WTC11 (cell line): Measurements from ENCODE around the gene KCNIP4. TPM values are rescaled to one million over a fixed set of nuclear protein-coding genes. Genes with fewer than 3 reads are reported as not detected.

Experiments used
- ATAC-seq: fragments of 200-7000 bp; cut with Tn5 transposase; 2 replicates; pipeline ENCODE4 v1.10.0; 2021; ENCODE audit warnings: mild to moderate bottlenecking, moderate library complexity
- CTCF ChIA-PET: fragments of 300-600 bp; sonication (Branson Sonifier 250); formaldehyde crosslinking; loops from one replicate; lab custom pipeline; 2021; ENCODE audit warnings: antibody characterized with exemption; lab: Charles Lee
- POLR2A ChIA-PET: fragments of 350-600 bp; sonication (Branson Sonifier 250); formaldehyde crosslinking; loops from one replicate; lab custom pipeline; 2021; ENCODE audit warnings: antibody characterized with exemption; lab: Charles Lee
- DNase-seq: peaks from one replicate; pipeline ENCODE4 v3.0.0; 2021; ENCODE audit warnings: low spot score
- H3K27ac Mint-ChIP-seq: 2 replicates; pipeline ENCODE4 v1.8.0; 2021; ENCODE audit warnings: mixed read lengths
- H3K27me3 Mint-ChIP-seq: 2 replicates; pipeline ENCODE4 v1.8.0; 2021; ENCODE audit warnings: low read depth, mild to moderate bottlenecking, moderate library complexity, mixed read lengths
- H3K36me3 Mint-ChIP-seq: 2 replicates; pipeline ENCODE4 v1.8.0; 2021; ENCODE audit warnings: mixed read lengths
- H3K4me1 Mint-ChIP-seq: 2 replicates; pipeline ENCODE4 v1.8.0; 2022; ENCODE audit warnings: mixed read lengths
- H3K4me3 Mint-ChIP-seq: 2 replicates; pipeline ENCODE4 v1.8.0; 2021; ENCODE audit warnings: mild to moderate bottlenecking, moderate library complexity, mixed read lengths
- H3K9me3 Mint-ChIP-seq: 2 replicates; pipeline ENCODE4 v1.8.0; 2021; ENCODE audit warnings: mixed read lengths
- ATF2 ChIP-seq: sonication (generic); formaldehyde crosslinking; IDR thresholded peaks from 2 replicates; pipeline ENCODE4 v1.8.1; 2022; ENCODE audit warnings: low read depth, missing genetic modification reagents, borderline replicate concordance
- CTCF ChIP-seq: fragments of 200-600 bp; IDR thresholded peaks from 2 replicates; pipeline ENCODE4 v1.8.0; 2022; ENCODE audit warnings: antibody characterized with exemption
- EMX1 ChIP-seq: fragments of 250-450 bp; sonication (Bioruptor Pico); IDR thresholded peaks from 2 replicates; pipeline ENCODE4 v1.8.0; 2021; ENCODE audit warnings: mild to moderate bottlenecking
- ETV6 ChIP-seq: sonication (generic); formaldehyde crosslinking; IDR thresholded peaks from 2 replicates; pipeline ENCODE4 v1.8.1; 2022; ENCODE audit warnings: mild to moderate bottlenecking, missing genetic modification reagents
- FOXJ3 ChIP-seq: sonication (generic); formaldehyde crosslinking; IDR thresholded peaks from 2 replicates; pipeline ENCODE4 v1.9.0; 2021; ENCODE audit warnings: missing genetic modification reagents, mild to moderate bottlenecking, borderline replicate concordance
- GABPB1 ChIP-seq: sonication (generic); formaldehyde crosslinking; IDR thresholded peaks from 2 replicates; pipeline ENCODE4 v1.8.1; 2023; ENCODE audit warnings: mild to moderate bottlenecking, missing genetic modification reagents
- HMGXB4 ChIP-seq: sonication (generic); formaldehyde crosslinking; IDR thresholded peaks from 2 replicates; pipeline ENCODE4 v1.8.1; 2023; ENCODE audit warnings: mild to moderate bottlenecking, moderate library complexity, missing genetic modification reagents
- NR1H2 ChIP-seq: sonication (generic); formaldehyde crosslinking; IDR thresholded peaks from 2 replicates; pipeline ENCODE4 v1.9.0; 2021; ENCODE audit warnings: mild to moderate bottlenecking, moderate library complexity, missing genetic modification reagents
- OVOL2 ChIP-seq: fragments of 250-450 bp; sonication (Bioruptor Pico); IDR thresholded peaks from 2 replicates; pipeline ENCODE4 v1.9.0; 2021; ENCODE audit warnings: mild to moderate bottlenecking, borderline replicate concordance
- PREB ChIP-seq: sonication (generic); formaldehyde crosslinking; IDR thresholded peaks from 2 replicates; pipeline ENCODE4 v1.8.1; 2022; ENCODE audit warnings: mild to moderate bottlenecking, missing genetic modification reagents, moderate library complexity, borderline replicate concordance
- PRRX2 ChIP-seq: fragments of 250-450 bp; sonication (Bioruptor Pico); IDR thresholded peaks from 2 replicates; pipeline ENCODE4 v1.8.0; 2021; ENCODE audit warnings: mild to moderate bottlenecking
- RORB ChIP-seq: fragments of 250-450 bp; sonication (Bioruptor Pico); IDR thresholded peaks from 2 replicates; pipeline ENCODE4 v1.9.0; 2021; ENCODE audit warnings: mild to moderate bottlenecking
- STAT6 ChIP-seq: sonication (generic); formaldehyde crosslinking; conservative IDR thresholded peaks from 2 replicates; pipeline ENCODE4 v1.8.1; 2023; ENCODE audit warnings: mild to moderate bottlenecking, low read depth, missing genetic modification reagents, moderate library complexity
- TEAD4 ChIP-seq: sonication (generic); formaldehyde crosslinking; IDR thresholded peaks from 2 replicates; pipeline ENCODE4 v1.8.0; 2022; ENCODE audit warnings: mild to moderate bottlenecking, missing genetic modification reagents
- TP53 ChIP-seq: sonication (generic); formaldehyde crosslinking; IDR thresholded peaks from 2 replicates; pipeline ENCODE4 v1.8.1; 2023; ENCODE audit warnings: mild to moderate bottlenecking, missing genetic modification reagents
- ZNF425 ChIP-seq: fragments of 250-450 bp; sonication (Bioruptor Pico); conservative IDR thresholded peaks from 2 replicates; pipeline ENCODE4 v1.9.0; 2021; ENCODE audit warnings: mild to moderate bottlenecking
- total RNA-seq: library from RNA; stranded (reverse); gene quantifications from 3 replicates; pipeline ENCODE4 v1.2.3, GENCODE V29; 2021

Gene KCNIP4
- total RNA-seq, 1 experiment from 2014 or later: not detected

- Mint-ChIP-seq H3K27me3 (no peaks in the 10 kb centered on the region), H3K4me1 (peaks cover 3% of the 10 kb centered on the region; the same call in 1 of the 2 replicates), H3K4me3 (no peak overlapping the region), H3K9me3 (peaks cover 18% of the 10 kb centered on the region), H3K27ac (no peak overlapping the region), H3K36me3 (peaks cover 7% of the 10 kb centered on the region; the same call in 1 of the 2 replicates)
- DNase-seq (no peak), ATAC-seq (no peak)
- CTCF ChIA-PET: no interaction called here
- POLR2A ChIA-PET: no interaction called here
- TF ChIP-seq GABPB1 (CRISPR knock-in tag) (no peak), TEAD4 (CRISPR knock-in tag) (no peak), STAT6 (CRISPR knock-in tag) (no peak), TP53 (CRISPR knock-in tag) (no peak), ZNF425 (CRISPR knock-in tag) (no peak), OVOL2 (CRISPR knock-in tag) (no peak), HMGXB4 (no peak), EMX1 (CRISPR knock-in tag) (no peak), PREB (CRISPR knock-in tag) (no peak), NR1H2 (no peak), ETV6 (CRISPR knock-in tag) (no peak), ATF2 (no peak), CTCF (no peak), FOXJ3 (CRISPR knock-in tag) (no peak), PRRX2 (CRISPR knock-in tag) (no peak), RORB (no peak)
Observed at GRCh38 chr4:21226637-21227538, 721.7 kb downstream of the KCNIP4 start.
